AG04450 (cell line): ENCODE data around the gene PTPRJ. TPM values are rescaled to one million over a fixed set of nuclear protein-coding genes. Genes with fewer than 3 reads are reported as not detected.
"Not testable (repeated sequence)": the region's sequence is repeated elsewhere in the genome, so short reads cannot be mapped to it uniquely, and the experiment has no call there.

ENCODE experiments used
- CTCF ChIA-PET: fragments of 300-600, 350-600 bp; formaldehyde crosslinking; extraction: SDS; loops from one replicate; lab custom pipeline; 2022; ENCODE audit warnings: antibody characterized with exemption, inconsistent platforms; lab: Charles Lee
- POLR2A ChIA-PET: fragments of 350-600 bp; formaldehyde crosslinking; extraction: SDS; loops from one replicate; lab custom pipeline; 2021; ENCODE audit warnings: antibody characterized with exemption, inconsistent platforms; lab: Yijun Ruan, JAX
- DNase-seq: peaks from one replicate; pipeline ENCODE4 v3.0.0-alpha.2; 2011; ENCODE audit warnings: low read depth, low spot score
- H3K27ac ChIP-seq: one replicate; pipeline ENCODE4 v1.5.1; 2012; ENCODE audit warnings: low read depth, low read length, control low read depth
- H3K27me3 ChIP-seq: one replicate; pipeline ENCODE4 v1.6.0; 2012; ENCODE audit warnings: low read length; ENCODE audit not compliant: control insufficient read depth, insufficient read depth
- H3K4me3 ChIP-seq: 2 replicates; pipeline ENCODE4 v1.5.1; 2011; ENCODE audit warnings: mild to moderate bottlenecking, low read depth, low read length, control low read depth
- H3K9me3 ChIP-seq: 2 replicates; pipeline ENCODE4 v1.5.1; 2012; ENCODE audit warnings: low read length; ENCODE audit not compliant: control insufficient read depth, insufficient read depth
- CTCF ChIP-seq: IDR thresholded peaks from 2 replicates; pipeline ENCODE4 v1.5.1; 2011; ENCODE audit warnings: low read depth, low read length, control low read depth, inconsistent platforms
- polyA plus RNA-seq: library from polyadenylated mRNA; depleted of rRNA; stranded (reverse); fragments of >200 nt; gene quantifications from 2 replicates; pipeline ENCODE4 v1.2.3, GENCODE V29; 2011

Gene PTPRJ
- polyA plus RNA-seq, 1 experiment, result 5.2 TPM

- peak; percentile 39 for DNase-seq
- Histone ChIP-seq H3K27ac (no peak overlapping the region), H3K27me3 (peaks cover 4% of the 10 kb centered on the region), H3K9me3 (no peaks in the 10 kb centered on the region), H3K4me3 (peak overlapping the region; percentile 5; the same call in 1 of the 2 replicates)
- POLR2A ChIA-PET, result no interaction called here
- CTCF ChIA-PET, result interaction anchor here (0.5 to 2.6 kb wide), 16 partner anchors 9 to 578 kb away, joined by 3 to 21 read pairs (median 3); no protein-coding TSS in a partner anchor
- TF ChIP-seq CTCF, result peak; percentile 99
Observed at GRCh38 chr11:48172818-48173609, 192.7 kb downstream of the PTPRJ start.

- POLR2A ChIA-PET, result no interaction called here
- CTCF ChIA-PET, result interaction anchor here (0.9 kb wide), 1 partner anchor 16 kb away, joined by 3 read pairs; no protein-coding TSS in a partner anchor
Observed at GRCh38 chr11:48177661-48178060, 197.3 kb downstream of the PTPRJ start.

GRCh38 chr11:48180627-48181026, 200.3 kb downstream of the PTPRJ start:
- H3K27me3 ChIP-seq, result peaks cover 4% of the 10 kb centered on the region
- no peak for TF ChIP-seq CTCF
- POLR2A ChIA-PET, result no interaction called here
- DNase-seq, result no peak
- no peak overlapping the region for H3K4me3 ChIP-seq
- CTCF ChIA-PET, result no interaction called here
- H3K9me3 ChIP-seq, result no peaks in the 10 kb centered on the region
- no peak overlapping the region for H3K27ac ChIP-seq

More at GRCh38 chr11:48177661-48178060, 197.3 kb downstream of the PTPRJ start:
- DNase-seq, result no peak
- no peak overlapping the region for H3K4me3 ChIP-seq
- no peak for TF ChIP-seq CTCF
- H3K27me3 ChIP-seq, result peaks cover 4% of the 10 kb centered on the region
- H3K9me3 ChIP-seq, result no peaks in the 10 kb centered on the region
- H3K27ac ChIP-seq, result no peak overlapping the region

- no peaks in the 10 kb centered on the region for H3K9me3 ChIP-seq
- H3K4me3 ChIP-seq, result no peak overlapping the region
- no peaks in the 10 kb centered on the region for H3K27me3 ChIP-seq
- DNase-seq, result no peak
- CTCF ChIA-PET, result no interaction called here
- no peak for TF ChIP-seq CTCF
- H3K27ac ChIP-seq, result no peak overlapping the region
- POLR2A ChIA-PET, result no interaction called here
Observed at GRCh38 chr11:48182860-48183526, 202.6 kb downstream of the PTPRJ start.

GRCh38 chr11:48184452-48184851, 204.1 kb downstream of the PTPRJ start:
- ChIA-PET CTCF (no interaction called here), POLR2A (no interaction called here)
- Histone ChIP-seq H3K4me3 (no peak overlapping the region), H3K9me3 (no peaks in the 10 kb centered on the region), H3K27me3 (no peaks in the 10 kb centered on the region), H3K27ac (no peak overlapping the region)
- no peak for DNase-seq
- no peak for TF ChIP-seq CTCF

- H3K27me3 ChIP-seq, H3K27ac ChIP-seq, POLR2A ChIA-PET, H3K4me3 ChIP-seq, DNase-seq, H3K9me3 ChIP-seq, CTCF ChIA-PET: not testable (repeated sequence)
Observed at GRCh38 chr11:48190906-48191654, 210.7 kb downstream of the PTPRJ start.
